ENCODE measurements around the gene FOS. TPM values are rescaled to one million over a fixed set of nuclear protein-coding genes. Genes with fewer than 3 reads are reported as not detected.

Gene FOS
- total and polyA plus RNA-seq, 2 of the 4 experiments (the other 2 are of a cell fraction) = 53.6 to 171 TPM

- DNase-seq = peak; percentile 59
- H4K5ac ChIP-seq (ENCODE audit: low read depth, low read length) = peak overlapping the region; percentile 42
- peak overlapping the region; percentile 95 for H2AFZ ChIP-seq (replicated peaks; ENCODE audit: low read length, poor library complexity)
- dilution Hi-C loops (cut with HindIII; ENCODE audit: low sequenced_read_pairs, unreplicated experiment) (no loop called here), intact Hi-C loops (cut with micrococcal nuclease) (loop anchor here (2.0 kb wide), 1 partner anchor 19 kb away; no protein-coding TSS in a partner anchor), in situ Hi-C loops (cut with MboI; ENCODE audit: low sequenced_read_pairs) (no loop called here)
- 4% methylated on average over 5 of the region's 12 CpGs; no CpG with 5 or more reads in 1 of the 2 experiments for whole genome bisulfite sequencing, 2 experiments (ENCODE audit: extremely low coverage in 2 of 2, insufficient read length in 1 of 2)
- peaks cover 0 to 5% of the 10 kb centered on the region in 2 experiments; a peak in 1 of 4 replicates for H3K79me1 ChIP-seq (ENCODE audit: low read depth in 1 of 2, low read length in 2 of 2)
- peak overlapping the region; percentile 94 for H3K4ac ChIP-seq (ENCODE audit: low read depth, low read length)
- peak overlapping the region; percentile 52 for H3K9ac ChIP-seq (ENCODE audit: low read depth, low read length)
- H2BK15ac ChIP-seq (ENCODE audit: low read depth, low read length) = peak overlapping the region; percentile 75; the same call in 2 of the 3 replicates
- no peaks in the 10 kb centered on the region for H3K36me3 ChIP-seq (ENCODE audit: control insufficient read depth, insufficient read depth, low read length)
- peak overlapping the region; percentile 37 for H3K4me3 ChIP-seq (ENCODE audit: insufficient read depth, low read depth, low read length)
- no peaks in the 10 kb centered on the region for H4K20me1 ChIP-seq (ENCODE audit: insufficient read depth, low read length)
- peak overlapping the region; percentile 68 for H2AK5ac ChIP-seq (ENCODE audit: low read depth, low read length)
- peak overlapping the region; percentile 79 for H3K4me2 ChIP-seq (ENCODE audit: low read depth, low read length)
- H3K9me3 ChIP-seq (ENCODE audit: control insufficient read depth, insufficient read depth, low read length) = no peaks in the 10 kb centered on the region
- H2AK9ac ChIP-seq (replicated peaks; ENCODE audit: low read depth, low read length, poor library complexity) = peak overlapping the region; percentile 92
- peak overlapping the region; percentile 80; the same call in 1 of the 2 replicates for H2BK20ac ChIP-seq (ENCODE audit: low read depth, low read length)
- CTCF ChIA-PET = no interaction called here
- H2BK120ac ChIP-seq (ENCODE audit: low read depth, low read length) = peak overlapping the region; percentile 94
- H3K18ac ChIP-seq (ENCODE audit: low read depth, low read length) = peak overlapping the region; percentile 56
- peak overlapping the region; percentile 82 for H3K27ac ChIP-seq (ENCODE audit: insufficient read depth, low read length)
- no peak; the same call in 1 of the 2 replicates for ATAC-seq (ENCODE audit: low read depth)
- TF ChIP-seq CHD1 (IDR thresholded peaks at IDR 0.05; ENCODE audit: low read depth, low read length) = peak; percentile 74; the same call in 1 of the 2 replicates
- peak; percentile 65 for TF ChIP-seq CEBPB (IDR thresholded peaks at IDR 0.05; ENCODE audit: low read depth, low read length)
- no peak for TF ChIP-seq RAD21 (IDR thresholded peaks at IDR 0.05; ENCODE audit: low read length)
- TF ChIP-seq MXI1 (IDR thresholded peaks at IDR 0.05; ENCODE audit: borderline replicate concordance, low read depth, low read length) = no peak
- TF ChIP-seq ELK1 (IDR thresholded peaks at IDR 0.05; ENCODE audit: borderline replicate concordance, low read depth, low read length) = no peak
- TF ChIP-seq POLR2A (IDR thresholded peaks at IDR 0.05; ENCODE audit: low read depth, low read length) = peak; percentile 27
- H3K4me1 ChIP-seq (ENCODE audit: control insufficient read depth, insufficient read depth, low read length) = peaks cover 8% of the 10 kb centered on the region
- H3K27me3 ChIP-seq (ENCODE audit: control insufficient read depth, insufficient read depth, low read length) = no peaks in the 10 kb centered on the region
- H3K9me1 ChIP-seq (ENCODE audit: insufficient read depth, low read length) = peaks cover 3% of the 10 kb centered on the region; the same call in 1 of the 2 replicates
- peak overlapping the region; percentile 73 for H4K91ac ChIP-seq (ENCODE audit: insufficient read depth, low read depth, low read length)
- POLR2A ChIA-PET (ENCODE audit: unreplicated experiment) = no interaction called here
- TSS peak; percentile 96 for BruUV-seq (replicated peaks)
- H3K14ac ChIP-seq (replicated peaks; ENCODE audit: low read depth, low read length) = peak overlapping the region; percentile 98
- peak overlapping the region; percentile 93; the same call in 1 of the 2 replicates for H3K23ac ChIP-seq (ENCODE audit: low read depth, low read length)
- H3K56ac ChIP-seq (ENCODE audit: extremely low read depth, insufficient read depth, low read length) = peak overlapping the region; percentile 54; the same call in 1 of the 2 replicates
- peak overlapping the region; percentile 87 for H2BK5ac ChIP-seq (ENCODE audit: low read depth, low read length, poor library complexity, severe bottlenecking)
- H4K8ac ChIP-seq (ENCODE audit: low read depth in 2 of 2, low read length in 2 of 2) = peak overlapping the region; percentile 21 to 88; a peak in 3 of 4 replicates
These were observed 20.4 kb upstream of the FOS start for GRCh38 chr14:75258079-75258802.

Data from IMR-90 (cell line).